ENCODE data around the gene ADAM19. TPM values are rescaled to one million over a fixed set of nuclear protein-coding genes. Genes with fewer than 3 reads are reported as not detected.

ADAM19 gene
- total RNA-seq, 1 donor from 2014 or later, result 9.1 TPM

DNA sequence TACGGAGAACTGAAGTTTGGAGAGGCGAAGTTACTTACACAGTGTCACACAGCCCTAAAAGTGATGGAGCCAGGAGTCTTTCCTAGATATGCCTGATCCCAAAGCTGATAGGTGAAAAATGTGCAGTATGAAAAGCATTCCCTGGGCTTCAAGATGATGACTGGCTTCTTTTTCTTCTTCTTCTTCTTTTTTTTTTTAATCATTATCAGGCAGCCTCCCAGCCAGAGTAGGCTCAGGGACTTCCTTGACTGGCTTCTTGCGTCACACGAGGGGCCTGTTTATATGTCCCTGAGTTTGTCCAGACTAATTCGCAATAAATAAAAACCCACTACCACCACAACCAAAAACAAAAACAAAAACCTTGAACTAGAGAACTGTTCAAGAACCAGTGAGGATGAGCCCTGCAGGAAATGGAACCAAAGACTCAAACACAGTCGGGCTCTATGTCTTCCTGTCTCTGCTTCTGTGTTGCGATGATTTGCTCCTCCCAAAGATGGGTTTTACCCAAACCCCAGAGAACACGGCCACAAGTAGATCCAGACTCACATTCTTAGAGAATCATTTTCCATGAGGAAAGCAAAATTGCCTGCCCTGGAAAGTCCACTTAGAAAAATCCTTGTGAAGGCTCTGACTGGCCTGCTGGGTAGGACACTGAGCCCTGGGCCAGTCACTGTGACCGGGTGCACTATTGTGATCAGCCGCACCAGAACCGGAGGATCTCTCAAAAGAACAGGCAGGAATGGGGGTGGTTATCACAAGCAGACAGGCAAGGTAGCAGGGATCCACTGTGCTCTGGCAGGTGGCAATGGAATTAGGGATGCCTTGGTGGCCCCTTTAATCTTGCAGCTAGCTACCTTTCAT lies 38.0 kb upstream of the ADAM19 start:
- Mint-ChIP-seq H3K27ac (ENCODE audit: unreplicated experiment) (no peak overlapping the region), H3K36me3 (ENCODE audit: low read depth) (no peaks in the 10 kb centered on the region), H3K4me1 (peaks cover 11% of the 10 kb centered on the region), H3K27me3 (ENCODE audit: low read depth) (no peaks in the 10 kb centered on the region), H3K4me3 (no peak overlapping the region), H3K9me3 (peaks cover 5% of the 10 kb centered on the region)
- no peak for TF ChIP-seq CTCF (conservative IDR thresholded peaks at IDR 0.05)
- DNase-seq (ENCODE audit: low read depth, low spot score), result no peak

- H3K36me3 Mint-ChIP-seq (ENCODE audit: low read depth), result no peaks in the 10 kb centered on the region
- no peak for DNase-seq (ENCODE audit: low read depth, low spot score)
- H3K4me1 Mint-ChIP-seq, result peaks cover 11% of the 10 kb centered on the region
- peaks cover 8% of the 10 kb centered on the region for H3K9me3 Mint-ChIP-seq
- TF ChIP-seq CTCF (conservative IDR thresholded peaks at IDR 0.05), result no peak
- no peak overlapping the region for H3K4me3 Mint-ChIP-seq
- H3K27me3 Mint-ChIP-seq (ENCODE audit: low read depth), result no peaks in the 10 kb centered on the region
- peak overlapping the region; percentile 1 for H3K27ac Mint-ChIP-seq (ENCODE audit: unreplicated experiment)
Measured at GRCh38 chr5:157612581-157612980, 37.0 kb upstream of the ADAM19 start.

DNA sequence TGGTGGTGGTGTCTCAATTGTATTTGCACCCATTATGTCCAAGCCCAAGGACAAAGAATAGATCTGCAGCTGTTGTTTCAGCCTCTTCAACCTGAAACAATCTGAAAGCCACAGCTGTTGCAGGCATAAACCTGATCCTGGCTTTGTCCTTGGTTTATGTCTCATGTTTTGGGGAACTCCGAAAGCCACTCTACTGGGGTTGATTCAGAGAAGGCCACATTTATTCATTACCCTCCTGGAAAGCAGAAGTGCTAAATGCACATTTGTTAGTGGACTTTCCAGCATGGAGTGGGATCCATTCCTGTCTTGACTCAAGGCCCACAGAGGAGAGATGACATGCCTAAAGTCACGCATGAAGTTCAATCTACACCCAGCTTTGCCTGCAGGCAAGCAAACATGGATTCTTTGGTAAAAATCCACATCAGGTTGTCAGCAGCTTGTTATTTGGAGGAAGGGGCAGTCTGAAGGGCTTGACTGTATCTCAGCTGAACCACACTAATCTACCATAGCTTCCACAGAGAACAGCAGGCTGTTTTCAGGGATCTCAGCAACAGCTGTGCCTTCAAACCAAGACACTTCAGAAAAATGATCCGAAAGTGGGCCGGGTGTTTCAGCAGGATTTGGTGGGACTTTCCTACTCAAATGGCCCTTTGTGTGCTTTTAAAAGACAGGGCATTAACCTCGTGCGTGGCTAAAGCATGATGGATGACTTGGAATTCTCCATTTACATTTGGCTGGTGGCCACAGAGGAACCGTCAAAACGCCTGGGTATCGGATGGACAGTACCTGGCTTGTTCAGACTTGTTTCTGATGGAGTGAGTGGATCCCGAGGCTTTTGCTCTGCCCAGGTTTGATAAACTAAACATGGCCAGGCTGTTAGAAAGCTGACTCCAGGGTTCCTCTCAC lies 36.2 kb upstream of the ADAM19 start:
- no peak for TF ChIP-seq CTCF (conservative IDR thresholded peaks at IDR 0.05)
- H3K27me3 Mint-ChIP-seq (ENCODE audit: low read depth), result no peaks in the 10 kb centered on the region
- H3K36me3 Mint-ChIP-seq (ENCODE audit: low read depth), result no peaks in the 10 kb centered on the region
- peaks cover 8% of the 10 kb centered on the region for H3K9me3 Mint-ChIP-seq
- peak overlapping the region; percentile 1 for H3K27ac Mint-ChIP-seq (ENCODE audit: unreplicated experiment)
- no peak overlapping the region for H3K4me3 Mint-ChIP-seq
- peaks cover 11% of the 10 kb centered on the region for H3K4me1 Mint-ChIP-seq
- DNase-seq (ENCODE audit: low read depth, low spot score), result no peak

GRCh38 chr5:157610990-157611389 lies 35.4 kb upstream of the ADAM19 start:
- no peak overlapping the region for H3K4me3 Mint-ChIP-seq
- H3K36me3 Mint-ChIP-seq (ENCODE audit: low read depth), result no peaks in the 10 kb centered on the region
- H3K4me1 Mint-ChIP-seq, result peaks cover 11% of the 10 kb centered on the region
- DNase-seq (ENCODE audit: low read depth, low spot score), result no peak
- no peaks in the 10 kb centered on the region for H3K27me3 Mint-ChIP-seq (ENCODE audit: low read depth)
- peaks cover 8% of the 10 kb centered on the region for H3K9me3 Mint-ChIP-seq
- no peak overlapping the region for H3K27ac Mint-ChIP-seq (ENCODE audit: unreplicated experiment)
- TF ChIP-seq CTCF (conservative IDR thresholded peaks at IDR 0.05), result no peak

- H3K9me3 Mint-ChIP-seq, result peaks cover 8% of the 10 kb centered on the region
- H3K27ac Mint-ChIP-seq (ENCODE audit: unreplicated experiment), result no peak overlapping the region
- H3K36me3 Mint-ChIP-seq (ENCODE audit: low read depth), result no peaks in the 10 kb centered on the region
- H3K27me3 Mint-ChIP-seq (ENCODE audit: low read depth), result no peaks in the 10 kb centered on the region
- no peak overlapping the region for H3K4me3 Mint-ChIP-seq
- no peak for TF ChIP-seq CTCF (conservative IDR thresholded peaks at IDR 0.05)
- peaks cover 11% of the 10 kb centered on the region for H3K4me1 Mint-ChIP-seq
- DNase-seq (ENCODE audit: low read depth, low spot score), result no peak
Measured at GRCh38 chr5:157608972-157609565, 33.5 kb upstream of the ADAM19 start.

All from neural crest cell (in vitro differentiated cells).